Astrocyte of the cerebellum (primary cell): ENCODE measurements around the gene ZNF613.
"Not testable (repeated sequence)": the region's sequence is repeated elsewhere in the genome, so short reads cannot be mapped to it uniquely, and the experiment has no call there.

Experiments used
- DNase-seq: peaks from one replicate; pipeline ENCODE4 v3.0.0-alpha.2; 2011; ENCODE audit warnings: low read depth
- H3K4me3 ChIP-seq: 2 replicates; pipeline ENCODE4 v1.5.1; 2011; ENCODE audit warnings: mild to moderate bottlenecking, low read depth, low read length, moderate library complexity
- in situ Hi-C: cut with HindIII; loops from 2 replicates; pipeline ENCODE4 v1.10.0; 2017; ENCODE audit warnings: low sequenced_read_pairs
- TF ChIP-seq, protein P1 (sequence below): IDR thresholded peaks from 2 replicates; pipeline ENCODE4 v1.5.1; 2012; ENCODE audit warnings: low read length, low read depth, moderate library complexity, mild to moderate bottlenecking; ENCODE audit errors: missing control alignments

Gene ZNF613

GRCh38 chr19:51970718-51971117 is 43.4 kb downstream of the ZNF613 start:
- no peak overlapping the region for H3K4me3 ChIP-seq
- DNase-seq: no peak
- TF ChIP-seq, protein P1, sequence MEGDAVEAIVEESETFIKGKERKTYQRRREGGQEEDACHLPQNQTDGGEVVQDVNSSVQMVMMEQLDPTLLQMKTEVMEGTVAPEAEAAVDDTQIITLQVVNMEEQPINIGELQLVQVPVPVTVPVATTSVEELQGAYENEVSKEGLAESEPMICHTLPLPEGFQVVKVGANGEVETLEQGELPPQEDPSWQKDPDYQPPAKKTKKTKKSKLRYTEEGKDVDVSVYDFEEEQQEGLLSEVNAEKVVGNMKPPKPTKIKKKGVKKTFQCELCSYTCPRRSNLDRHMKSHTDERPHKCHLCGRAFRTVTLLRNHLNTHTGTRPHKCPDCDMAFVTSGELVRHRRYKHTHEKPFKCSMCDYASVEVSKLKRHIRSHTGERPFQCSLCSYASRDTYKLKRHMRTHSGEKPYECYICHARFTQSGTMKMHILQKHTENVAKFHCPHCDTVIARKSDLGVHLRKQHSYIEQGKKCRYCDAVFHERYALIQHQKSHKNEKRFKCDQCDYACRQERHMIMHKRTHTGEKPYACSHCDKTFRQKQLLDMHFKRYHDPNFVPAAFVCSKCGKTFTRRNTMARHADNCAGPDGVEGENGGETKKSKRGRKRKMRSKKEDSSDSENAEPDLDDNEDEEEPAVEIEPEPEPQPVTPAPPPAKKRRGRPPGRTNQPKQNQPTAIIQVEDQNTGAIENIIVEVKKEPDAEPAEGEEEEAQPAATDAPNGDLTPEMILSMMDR: no peak
- in situ Hi-C loops: no loop called here

DNA sequence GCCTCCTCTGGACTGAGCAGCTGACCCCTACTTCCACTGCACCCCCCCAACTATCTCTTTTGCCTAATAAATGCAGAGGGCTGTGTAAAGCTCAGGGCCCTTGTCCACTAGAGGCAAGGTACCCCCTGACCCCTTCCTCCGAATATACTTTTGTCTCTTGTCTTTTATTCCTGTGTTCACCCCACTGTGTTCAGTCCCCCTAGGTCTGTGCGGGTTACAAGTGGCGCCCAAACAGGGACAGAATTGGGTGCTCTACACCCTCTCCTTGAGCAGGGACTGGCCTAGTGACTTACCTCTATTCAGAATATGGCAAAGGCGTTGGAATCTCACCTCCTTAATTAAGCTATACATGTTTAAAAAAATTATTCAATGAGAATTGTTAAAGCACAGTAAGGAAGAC is 44.4 kb downstream of the ZNF613 start:
- no peak overlapping the region for H3K4me3 ChIP-seq
- DNase-seq: no peak
- in situ Hi-C loops: no loop called here
- TF ChIP-seq, protein P1: no peak

GRCh38 chr19:51975787-51976186 is 48.5 kb downstream of the ZNF613 start:
- in situ Hi-C loops, H3K4me3 ChIP-seq, DNase-seq: not testable (repeated sequence)

DNA sequence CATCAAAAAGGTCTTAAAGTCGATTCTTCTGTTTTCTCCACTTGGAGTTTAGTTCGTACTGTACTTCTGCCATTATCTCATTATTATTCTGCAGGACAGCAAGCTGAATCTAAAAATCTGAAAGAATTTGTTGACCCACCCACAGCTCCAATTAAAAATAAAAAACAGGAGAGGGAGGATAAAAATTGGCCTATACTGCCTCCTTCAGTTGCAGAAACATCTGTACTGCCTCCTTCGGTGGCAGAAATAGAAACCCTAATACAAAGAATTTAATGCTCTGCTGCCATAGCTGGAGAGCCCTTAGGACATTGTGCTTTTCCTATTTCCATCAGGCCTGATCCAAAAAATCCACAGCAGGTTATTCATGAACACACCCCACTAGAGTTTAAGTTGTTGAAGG is 49.6 kb downstream of the ZNF613 start:
- TF ChIP-seq, protein P1: no peak
- H3K4me3 ChIP-seq: no peak overlapping the region
- in situ Hi-C loops: no loop called here
- no peak for DNase-seq

- H3K4me3 ChIP-seq: no peak overlapping the region
- no peak for DNase-seq
- TF ChIP-seq, protein P1: no peak
- in situ Hi-C loops: no loop called here
These were observed 50.1 kb downstream of the ZNF613 start for GRCh38 chr19:51977346-51977745.

- TF ChIP-seq, protein P1: no peak
- in situ Hi-C loops: no loop called here
- DNase-seq: no peak
- H3K4me3 ChIP-seq: no peak overlapping the region
These were observed 51.6 kb downstream of the ZNF613 start for GRCh38 chr19:51978882-51979281.

GRCh38 chr19:51980116-51980736 is 53.0 kb downstream of the ZNF613 start:
- no peak for DNase-seq
- in situ Hi-C loops: no loop called here
- H3K4me3 ChIP-seq: no peak overlapping the region
- TF ChIP-seq, protein P1: no peak

- DNase-seq, in situ Hi-C loops, H3K4me3 ChIP-seq: not testable (repeated sequence)
These were observed 53.7 kb downstream of the ZNF613 start for GRCh38 chr19:51980926-51981325.
